ENCODE data around the gene BCAS3. TPM values are rescaled to one million over a fixed set of nuclear protein-coding genes. Genes with fewer than 3 reads are reported as not detected.
"Not testable (repeated sequence)": the region's sequence is repeated elsewhere in the genome, so short reads cannot be mapped to it uniquely, and the experiment has no call there.

The BCAS3 gene
- total RNA-seq, 1 experiment from 2014 or later = 9.3 TPM

DNA sequence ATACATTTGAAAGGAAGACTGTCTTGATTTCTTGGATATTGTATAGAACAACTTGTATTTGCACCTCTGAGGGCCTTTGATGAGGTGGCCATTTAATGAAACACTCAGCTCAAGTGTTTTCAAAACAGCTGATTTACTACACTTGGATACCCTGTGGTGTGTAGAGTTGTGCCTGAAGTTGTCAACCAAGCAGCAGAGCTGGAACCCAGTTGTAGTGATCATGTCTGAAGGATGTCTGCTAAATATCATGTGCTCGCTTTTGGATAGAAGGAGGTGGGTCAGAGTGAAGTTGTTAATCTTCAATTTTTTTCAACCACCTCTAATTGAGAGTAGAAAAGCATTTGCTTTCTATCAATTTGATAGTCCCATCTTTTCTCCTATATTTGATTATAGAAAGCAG, 546.1 kb downstream of the BCAS3 start:
- no peak for DNase-seq (ENCODE audit: low read depth)

DNA sequence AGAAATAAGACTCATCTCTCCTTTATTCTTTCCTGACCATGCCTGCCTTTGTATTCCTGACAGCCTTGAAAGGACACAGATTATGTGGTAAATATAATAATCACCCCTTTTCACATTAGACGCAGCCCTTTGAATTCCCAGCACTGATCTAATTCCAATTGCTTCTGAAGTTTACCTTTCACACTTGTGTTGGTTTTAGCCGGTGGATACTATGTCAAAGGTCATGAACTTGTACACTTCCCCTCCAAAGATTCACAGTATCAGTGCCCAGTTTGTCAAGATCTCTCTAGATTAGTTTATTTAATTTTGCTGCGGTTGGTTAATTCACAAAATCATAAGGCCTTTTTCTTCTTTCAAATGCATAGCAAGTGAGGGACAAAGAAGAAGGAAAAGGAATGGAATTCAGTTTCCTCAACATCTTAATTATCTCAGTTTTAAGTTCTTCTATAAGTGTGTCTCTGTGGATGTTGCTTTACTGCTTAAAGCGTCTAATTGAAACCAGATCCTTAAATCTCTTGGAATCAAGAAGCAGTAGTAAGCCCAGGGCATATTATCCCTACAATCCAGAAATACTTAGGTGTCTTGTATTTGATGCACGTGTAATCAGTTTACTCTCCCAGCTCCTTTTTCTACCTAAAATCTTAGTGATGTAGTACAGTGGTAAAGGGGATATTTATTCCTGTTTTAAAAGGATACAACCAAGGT, 547.7 kb downstream of the BCAS3 start:
- DNase-seq (ENCODE audit: low read depth) = no peak

DNA sequence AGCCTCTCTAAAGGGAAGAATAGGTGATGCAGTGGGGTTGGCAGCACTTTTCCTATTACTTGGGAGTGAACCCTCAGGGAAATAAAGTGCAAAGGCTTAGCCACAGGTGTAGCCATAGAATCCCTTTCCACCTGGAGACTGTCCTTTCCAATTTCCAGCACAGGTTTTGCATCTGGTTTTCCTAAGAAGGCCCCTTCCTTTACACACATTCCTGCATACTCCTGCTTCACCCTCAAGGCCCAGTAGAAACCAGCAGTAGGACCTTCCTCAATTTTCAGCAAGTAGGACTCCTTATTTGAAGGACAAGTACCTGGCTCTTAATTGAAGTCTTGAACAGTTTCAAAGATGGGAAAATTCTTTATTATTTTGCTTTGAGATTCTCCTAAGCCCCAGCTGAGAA, 550.2 kb downstream of the BCAS3 start:
- DNase-seq (ENCODE audit: low read depth) = no peak

DNA sequence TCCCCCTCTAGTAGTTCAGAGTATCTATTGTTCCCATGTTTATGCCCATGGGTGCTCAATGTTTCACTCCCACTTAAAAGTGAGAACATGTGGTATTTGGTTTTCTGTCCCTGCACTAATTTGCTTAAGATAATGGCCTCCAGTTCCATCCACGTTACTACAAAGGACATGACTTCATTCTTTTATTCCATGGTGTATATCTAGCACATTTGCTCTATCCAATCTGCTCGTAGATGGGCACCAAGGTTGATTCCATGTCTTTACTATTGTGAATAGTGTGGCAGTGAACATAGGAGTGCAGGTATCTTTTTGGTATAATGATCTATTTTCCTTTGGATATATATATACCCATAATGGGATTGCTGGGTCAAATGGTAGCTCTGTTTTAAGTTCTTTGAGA, 552.8 kb downstream of the BCAS3 start:
- no peak for DNase-seq (ENCODE audit: low read depth)

DNA sequence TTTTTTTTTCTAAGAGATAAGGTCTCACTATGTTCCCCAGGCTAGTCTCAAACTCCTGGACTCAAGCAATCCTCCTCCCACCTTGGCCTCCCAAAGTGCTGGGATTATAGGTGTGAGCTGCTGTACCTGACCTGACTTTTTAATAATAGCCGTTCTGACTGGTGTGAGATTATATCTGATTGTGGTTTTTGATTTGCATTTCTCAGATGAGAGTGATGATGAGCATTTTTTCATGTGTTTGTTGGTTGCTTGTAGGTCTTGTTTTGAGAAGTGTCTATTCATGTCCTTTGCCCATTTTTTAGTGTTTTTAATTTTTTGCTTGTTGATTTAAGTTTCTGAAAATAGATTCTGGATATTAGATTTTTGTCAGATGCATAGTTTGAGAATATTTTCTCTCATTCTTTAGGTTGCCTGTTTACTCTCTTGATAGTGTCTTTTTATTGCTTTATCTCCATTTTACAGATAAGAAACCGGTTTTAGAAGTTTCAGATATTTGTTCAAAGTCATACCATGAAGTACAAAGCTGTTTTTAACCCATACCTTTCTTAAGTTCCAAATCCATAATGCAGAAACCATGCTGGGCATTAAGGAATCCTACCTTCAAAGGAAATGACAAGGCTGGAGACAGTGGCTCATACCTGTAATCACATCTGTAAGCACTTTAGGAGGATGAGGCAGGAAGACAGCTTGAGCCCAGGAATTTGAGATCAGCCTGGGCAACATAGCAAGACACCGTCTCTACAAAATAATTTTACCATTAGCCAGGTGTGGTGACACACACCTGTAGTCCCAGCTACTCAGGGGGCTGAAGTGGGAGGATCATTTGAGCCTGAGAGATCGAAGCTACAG, 553.5 kb downstream of the BCAS3 start:
- no peak for DNase-seq (ENCODE audit: low read depth)

DNA sequence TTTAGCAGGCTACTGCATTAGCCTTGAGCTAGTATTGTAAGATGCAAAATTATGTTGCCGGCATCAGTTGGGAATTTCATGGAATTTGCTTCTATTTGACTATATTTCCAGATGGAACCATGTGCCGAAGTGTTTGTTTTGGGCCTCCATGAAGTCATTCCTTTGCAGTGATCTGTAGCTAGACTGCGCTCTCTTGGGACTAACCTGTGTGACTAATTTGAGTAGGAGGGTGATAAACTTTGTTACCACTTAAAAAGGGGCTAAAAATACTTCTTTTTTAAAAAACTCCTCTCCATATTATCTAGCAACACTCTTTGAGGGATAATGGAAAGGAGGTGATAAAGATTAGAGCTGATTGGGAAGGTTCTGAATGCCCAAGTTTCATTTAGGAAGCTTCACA, 555.2 kb downstream of the BCAS3 start:
- DNase-seq (ENCODE audit: low read depth) = no peak

DNA sequence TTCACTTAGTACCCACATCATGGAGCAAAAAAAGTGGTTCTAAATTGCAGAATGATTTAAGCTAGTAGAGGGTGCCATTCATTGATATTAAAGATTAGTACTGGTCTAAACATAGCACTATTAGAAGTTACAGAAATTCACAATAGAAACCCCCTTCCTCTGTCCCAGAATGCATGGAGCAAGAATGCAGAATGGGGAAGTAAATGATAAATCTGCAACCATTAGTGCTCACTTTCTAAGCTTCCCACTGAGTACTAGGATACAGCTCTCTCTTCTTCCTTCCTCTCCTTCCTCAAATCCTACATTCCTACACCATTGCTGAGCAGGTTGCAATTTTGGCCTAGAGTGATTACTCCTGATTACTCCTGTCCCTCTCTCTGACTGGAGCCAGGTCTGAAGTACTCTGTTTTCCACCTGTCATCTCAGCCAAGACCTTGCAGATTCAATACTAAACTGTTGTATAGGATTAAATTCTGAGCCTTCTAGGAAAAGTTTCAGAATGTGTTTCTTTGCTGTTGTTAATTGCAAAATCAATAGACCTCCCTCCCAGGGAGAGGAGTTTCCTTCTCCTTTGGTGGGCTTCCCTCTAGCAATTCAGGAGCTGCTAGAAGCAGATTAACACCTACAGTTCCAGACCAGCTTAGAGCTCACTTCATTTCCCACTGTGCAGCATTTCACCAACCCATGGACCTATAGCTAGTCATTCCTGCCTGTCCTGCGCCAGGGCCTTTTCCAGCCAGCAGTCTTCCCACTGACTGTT, 556.5 kb downstream of the BCAS3 start:
- DNase-seq (ENCODE audit: low read depth) = no peak

DNA sequence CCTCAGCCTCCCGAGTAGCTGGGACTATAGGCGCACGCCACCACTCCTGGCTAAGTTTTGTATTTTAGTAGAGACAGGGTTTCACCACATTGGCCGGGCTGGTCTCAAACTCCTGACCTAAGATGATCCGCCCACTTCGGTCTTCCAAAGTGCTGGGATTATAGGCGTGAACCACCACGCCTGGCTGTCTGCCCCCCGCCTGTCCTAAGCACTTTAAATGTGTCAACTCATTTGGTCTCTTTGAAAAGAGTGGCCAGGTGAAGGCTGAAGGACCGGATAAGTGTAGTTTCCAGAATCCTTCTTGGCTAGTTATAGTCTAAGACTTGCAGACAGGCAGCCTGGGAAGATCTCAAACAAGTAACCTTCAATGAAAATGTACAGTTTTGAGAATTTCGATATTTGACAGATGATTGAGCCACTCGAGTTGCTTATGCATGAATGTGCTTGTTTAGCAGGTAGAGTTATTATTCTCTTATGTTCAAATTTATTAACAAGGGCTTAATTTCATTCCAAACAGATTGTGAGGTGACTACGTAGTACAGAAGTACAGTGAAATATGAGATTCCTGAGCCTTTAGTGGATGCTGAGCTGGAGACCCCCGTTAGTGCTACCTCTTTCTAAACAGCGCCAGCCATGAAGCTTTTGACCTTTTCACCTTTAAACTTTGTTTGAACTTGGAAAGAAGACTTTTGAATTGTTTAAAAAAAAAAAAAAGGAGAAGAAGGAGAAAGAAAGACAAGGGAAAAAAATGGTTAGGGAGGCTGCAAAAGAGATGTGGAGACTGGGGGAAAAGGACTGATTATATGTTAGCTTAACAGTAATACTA, 557.6 kb downstream of the BCAS3 start:
- DNase-seq (ENCODE audit: low read depth) = no peak

DNA sequence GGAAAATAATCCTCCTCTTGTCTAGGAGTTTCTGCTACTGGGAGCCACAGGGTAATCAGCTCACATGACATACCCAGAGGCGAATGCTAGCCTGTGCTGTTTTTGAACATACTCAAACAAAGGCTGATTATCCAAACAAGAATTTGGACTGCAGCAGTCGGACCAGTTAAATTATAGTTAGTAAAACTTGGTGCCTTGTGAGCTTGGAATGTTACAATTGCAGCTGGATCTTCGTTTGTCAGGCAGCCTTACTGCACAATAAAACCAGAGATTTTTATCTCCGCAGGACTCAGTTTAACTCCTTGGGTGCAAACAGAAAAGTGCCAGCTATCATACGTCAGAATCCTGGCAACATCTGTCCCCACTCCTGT, 558.2 kb downstream of the BCAS3 start:
- DNase-seq (ENCODE audit: low read depth) = peak; percentile 46

DNA sequence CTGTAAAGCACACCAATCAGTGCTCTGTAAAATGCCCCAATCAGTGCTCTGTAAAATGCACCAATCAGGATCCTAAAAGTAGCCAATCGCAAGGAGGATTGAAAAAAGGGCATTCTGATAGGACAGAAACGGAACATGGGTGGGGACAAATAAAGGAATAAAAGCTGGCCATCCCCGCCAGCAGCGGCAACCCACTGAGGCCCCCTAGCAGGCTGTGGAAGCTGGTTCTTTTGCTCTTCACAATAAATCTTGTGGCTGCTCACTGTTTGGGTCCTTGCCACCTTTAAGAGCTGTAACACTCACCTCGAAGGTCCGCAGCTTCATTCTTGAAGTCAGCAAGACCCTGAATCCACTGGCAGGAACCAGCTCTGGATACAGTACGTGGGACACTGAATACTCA, 559.6 kb downstream of the BCAS3 start:
- DNase-seq (ENCODE audit: low read depth) = no peak

DNA sequence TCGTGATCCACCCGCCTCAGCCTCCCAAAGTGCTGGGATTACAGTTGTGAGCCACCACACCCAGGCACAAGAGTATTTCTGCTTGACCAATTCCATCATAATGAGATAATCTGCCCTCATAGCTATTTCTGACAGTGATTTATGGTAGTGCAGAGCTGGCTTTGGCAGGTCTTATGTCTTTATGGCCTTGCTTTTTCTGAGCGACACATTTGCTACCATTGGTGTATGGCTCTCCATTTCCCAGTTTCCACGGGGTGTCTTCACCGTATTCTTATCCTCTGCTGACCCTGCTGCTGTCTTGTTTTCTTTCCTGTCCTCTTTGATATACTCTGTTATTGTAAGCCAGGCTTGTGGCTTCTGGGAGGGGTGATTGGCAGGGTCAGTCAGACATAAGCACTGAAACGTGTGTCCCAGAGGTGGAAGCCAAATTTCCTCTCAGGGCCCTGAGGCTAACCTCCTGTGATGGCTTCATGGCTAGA, 560.8 kb downstream of the BCAS3 start:
- DNase-seq (ENCODE audit: low read depth) = peak; percentile 55

DNA sequence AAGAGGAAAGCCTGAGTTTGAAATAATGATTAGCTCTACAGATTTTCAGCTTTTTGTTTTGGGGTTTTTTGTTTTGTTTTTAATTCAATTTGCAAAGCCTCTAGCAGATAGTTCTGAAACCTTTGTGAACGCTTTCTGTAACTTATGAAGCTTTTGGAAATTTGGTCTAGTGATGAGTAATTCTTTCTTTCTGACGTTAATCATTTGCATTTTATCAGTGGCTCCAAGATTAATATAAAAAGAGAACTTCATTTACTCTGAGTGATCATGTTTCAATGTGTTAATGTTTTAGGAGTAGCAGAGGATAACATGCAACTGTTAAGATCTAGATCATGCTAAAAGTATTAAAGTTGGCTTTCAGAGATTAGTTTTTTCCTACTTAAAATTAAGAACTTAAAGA, 561.7 kb downstream of the BCAS3 start:
- no peak for DNase-seq (ENCODE audit: low read depth)

DNA sequence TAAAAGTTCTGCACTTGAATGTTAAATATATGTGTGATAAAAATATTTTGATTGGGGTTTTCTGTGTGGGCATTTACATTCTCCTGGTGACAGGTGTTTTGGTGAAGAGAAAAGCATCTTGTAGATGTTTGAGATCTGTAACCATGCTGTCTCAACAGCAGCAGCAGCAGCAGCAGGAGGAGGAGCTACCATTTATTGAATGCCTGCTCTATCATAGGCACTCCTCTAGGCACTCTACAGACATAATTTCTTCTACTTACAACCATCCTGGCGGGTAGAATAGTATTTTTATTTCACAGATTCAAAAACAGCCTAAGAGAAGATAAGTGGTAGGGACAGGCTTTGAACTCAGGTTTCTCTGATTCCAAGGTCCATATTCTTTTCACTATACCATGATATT, 562.3 kb downstream of the BCAS3 start:
- DNase-seq (ENCODE audit: low read depth) = no peak

DNA sequence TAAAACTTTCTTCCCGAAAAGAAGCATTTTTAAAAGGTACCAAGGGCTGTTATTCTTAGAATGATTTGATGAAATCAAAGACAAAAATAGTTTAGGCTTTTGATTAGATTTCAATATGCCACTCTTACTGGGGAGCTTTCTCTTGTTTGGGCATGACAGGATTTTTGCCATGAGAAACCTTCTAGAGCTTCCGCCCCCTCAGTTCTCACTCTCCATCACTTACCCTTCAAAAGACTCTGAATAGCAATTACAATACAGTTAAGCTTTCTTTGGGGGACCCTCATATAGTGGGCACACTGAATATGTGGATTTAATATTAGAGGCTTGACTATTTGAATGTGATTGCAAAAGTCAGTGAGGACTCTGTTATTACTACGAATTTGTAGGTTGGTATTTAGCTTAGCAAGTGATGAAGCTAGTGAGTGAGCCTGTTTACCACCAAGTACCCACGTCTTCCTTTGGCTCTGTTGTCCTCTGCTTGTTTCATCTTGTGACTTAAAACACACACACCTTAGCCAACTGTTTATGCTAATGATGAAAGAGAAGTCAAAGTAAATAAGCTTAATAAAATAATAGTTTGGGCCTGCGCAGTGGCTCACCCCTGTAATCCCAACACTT, 563.3 kb downstream of the BCAS3 start:
- DNase-seq (ENCODE audit: low read depth) = no peak

DNA sequence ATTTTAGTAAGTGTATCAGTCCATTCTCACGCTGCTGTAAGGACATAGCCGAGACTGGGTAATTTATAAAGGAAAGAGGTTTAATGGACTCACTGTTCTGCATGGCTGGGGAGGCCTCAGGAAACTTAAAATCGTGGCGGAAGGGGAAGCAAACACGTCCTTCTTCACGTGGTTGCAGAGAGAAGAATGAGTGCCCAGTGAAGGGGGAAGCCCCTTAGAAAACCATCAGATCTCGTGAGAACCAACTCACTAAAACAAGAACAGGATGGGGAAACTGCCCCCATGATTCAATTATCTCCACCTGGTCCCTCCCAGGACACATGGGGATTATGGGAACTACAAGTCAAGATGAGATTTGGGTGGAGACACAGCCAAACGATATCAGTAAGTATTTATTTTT, 567.3 kb downstream of the BCAS3 start:
- not testable (repeated sequence) for DNase-seq (ENCODE audit: low read depth)

DNA sequence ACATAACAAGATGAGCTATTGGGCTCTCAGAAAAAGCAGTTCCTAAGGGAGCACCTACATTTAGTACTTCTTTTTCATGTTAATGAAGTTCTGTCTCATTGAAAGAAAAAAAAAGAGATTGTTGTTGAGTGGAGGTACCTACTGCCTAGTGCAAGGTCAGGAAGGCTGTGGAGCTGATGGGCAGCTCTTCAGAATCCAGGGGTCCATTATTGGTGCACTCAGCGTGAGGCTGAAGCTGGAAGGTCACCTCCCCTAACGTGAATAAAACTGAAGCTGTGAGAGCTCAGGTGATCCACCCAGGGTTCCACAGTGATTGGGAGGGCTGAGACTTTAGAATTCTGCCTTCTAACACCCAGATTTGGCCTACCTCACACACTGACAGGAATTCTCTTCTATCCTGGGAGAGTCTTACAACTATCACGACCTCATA, 568.1 kb downstream of the BCAS3 start:
- DNase-seq (ENCODE audit: low read depth) = no peak

DNA sequence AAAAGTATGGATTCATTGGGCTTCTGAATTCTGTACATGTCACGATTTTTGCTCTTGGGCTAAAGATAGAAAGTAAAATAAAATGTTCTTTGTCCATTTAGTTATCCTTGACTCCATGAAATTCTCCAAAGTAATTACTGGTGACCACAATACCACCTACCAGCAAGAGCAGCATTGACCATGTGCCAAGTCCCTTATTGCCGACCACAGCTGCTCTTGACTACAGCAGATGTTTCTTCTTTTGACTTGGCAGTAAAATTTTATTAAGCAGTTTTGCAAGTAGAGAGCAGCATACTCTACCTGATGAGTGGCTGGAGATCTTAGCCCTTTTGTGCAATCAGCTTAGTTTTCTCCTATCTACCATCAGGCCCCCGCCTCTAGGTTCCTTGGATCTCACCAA, 569.8 kb downstream of the BCAS3 start:
- DNase-seq (ENCODE audit: low read depth) = peak; percentile 92

DNA sequence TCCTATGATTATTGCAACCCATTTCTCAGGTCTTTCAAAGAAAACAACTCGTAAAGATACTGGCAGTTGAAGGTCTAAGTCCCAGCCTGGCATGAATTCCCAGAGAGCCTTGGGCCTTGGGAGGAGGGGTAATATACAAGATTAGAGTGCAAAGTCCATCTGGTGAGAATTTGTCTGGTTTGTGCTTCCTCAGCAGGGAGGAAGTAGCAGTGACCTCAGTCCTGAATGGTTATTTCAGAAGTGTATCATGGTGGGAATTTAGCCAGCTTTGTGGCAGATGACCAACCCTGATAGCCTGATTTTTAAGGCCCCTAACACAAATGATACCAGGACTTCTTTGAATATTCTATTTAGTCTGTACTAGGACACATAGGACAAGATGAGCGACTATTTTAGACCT, 570.7 kb downstream of the BCAS3 start:
- peak; percentile 63 for DNase-seq (ENCODE audit: low read depth)

DNA sequence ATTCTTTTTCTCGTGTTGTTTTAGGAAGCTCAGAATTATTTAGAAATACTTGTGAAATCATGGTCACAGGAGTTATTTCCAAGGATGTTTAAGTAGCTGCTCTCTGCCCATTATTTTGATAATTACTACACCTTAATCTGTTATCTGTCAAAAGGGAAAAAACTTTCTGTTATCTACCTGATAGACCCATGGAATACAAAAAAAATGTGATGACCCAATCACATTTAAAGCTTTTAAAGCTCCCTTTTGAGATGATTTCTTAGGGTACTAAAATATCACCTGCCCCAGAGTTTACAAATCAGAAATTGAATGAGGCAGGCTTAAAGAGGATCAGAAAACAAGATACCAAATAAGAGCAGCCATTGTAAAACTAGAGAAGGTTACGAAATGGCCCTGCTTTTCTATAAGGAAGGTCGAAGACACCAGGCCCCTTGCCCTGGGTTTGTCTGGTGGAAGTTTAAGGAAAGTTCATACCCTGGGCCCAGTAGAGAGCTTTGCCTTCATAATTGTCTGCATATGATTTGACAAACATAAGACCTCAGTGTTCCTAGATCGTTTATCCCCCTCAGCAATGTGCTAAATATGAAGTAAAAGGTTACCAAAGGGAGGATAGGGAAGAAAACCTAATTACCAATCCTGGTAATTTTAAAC, 572.1 kb downstream of the BCAS3 start:
- no peak for DNase-seq (ENCODE audit: low read depth)

DNA sequence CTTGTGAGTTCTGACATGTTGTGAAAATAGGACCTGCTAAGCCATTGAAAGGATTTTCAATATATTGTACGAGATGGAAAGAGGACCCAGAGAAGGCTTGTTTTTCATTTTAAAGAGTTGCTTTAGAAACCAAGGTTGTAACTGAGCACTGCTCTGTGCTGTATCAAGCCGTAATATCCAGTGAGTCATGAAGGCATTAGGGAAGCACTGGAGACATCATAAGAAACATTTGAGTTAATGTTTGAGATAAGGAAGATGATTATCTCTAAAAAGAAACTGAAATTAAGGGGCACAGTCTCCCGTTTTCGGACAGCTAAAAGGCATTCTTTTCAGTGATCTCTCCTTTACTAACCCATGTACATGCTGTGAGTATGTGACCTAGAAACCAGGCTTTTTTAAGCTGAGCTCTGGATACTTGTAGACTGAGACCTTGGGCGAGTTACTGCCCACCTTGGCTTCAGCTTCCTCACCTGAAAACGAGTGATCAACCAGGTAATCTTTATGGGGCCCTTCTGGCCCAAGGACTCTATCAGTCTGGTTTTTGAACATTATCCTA, 572.8 kb downstream of the BCAS3 start:
- DNase-seq (ENCODE audit: low read depth) = peak; percentile 80
